IPS-NIHi7 (cell line): Measurements from ENCODE around the gene CPNE5.

Experiments
- DNase-seq: peaks from one replicate; pipeline ENCODE4 v3.0.0; 2012; ENCODE audit warnings: mixed read lengths; ENCODE audit errors: extremely low spot score

The CPNE5 gene

DNA sequence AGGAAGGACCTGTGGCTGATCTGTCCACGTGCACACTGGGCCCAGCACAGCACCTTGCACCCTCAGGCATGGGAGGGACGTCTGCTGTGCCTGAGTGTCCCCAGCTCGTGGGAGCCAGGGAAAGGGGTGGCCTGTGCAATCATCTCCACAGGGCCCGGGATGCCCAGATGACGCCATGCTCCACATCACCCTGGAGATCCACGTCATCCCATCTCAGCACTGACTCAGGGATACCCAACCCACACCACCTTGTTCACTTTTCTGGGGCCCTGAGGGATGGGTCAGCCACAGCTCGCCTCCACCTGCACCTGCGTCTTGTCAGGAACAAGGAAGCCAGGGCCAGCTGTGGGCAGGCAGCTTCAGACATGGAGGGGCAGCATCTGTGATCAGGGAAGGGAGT, 93.4 kb downstream of the CPNE5 start:
- DNase-seq = no peak

DNA sequence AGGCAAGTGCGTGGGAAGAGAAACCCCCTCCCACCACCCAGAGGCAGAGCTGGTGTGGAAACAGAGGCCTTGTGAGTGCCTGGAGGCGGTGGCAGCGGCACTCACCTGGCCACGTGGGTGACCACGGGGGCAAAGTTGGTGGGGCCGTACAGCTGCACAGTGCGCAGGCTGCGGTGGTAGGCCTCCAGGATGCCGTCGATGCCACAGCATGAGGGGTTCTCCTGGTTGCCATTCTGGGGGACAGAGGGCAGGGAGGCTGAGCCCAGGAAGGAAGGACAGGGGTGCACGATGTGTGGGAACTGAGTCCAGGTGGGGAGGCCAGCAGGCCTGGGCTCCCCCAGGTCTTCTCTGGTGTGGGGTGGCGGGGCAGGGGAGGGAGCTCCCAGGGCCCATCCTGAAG, 94.0 kb downstream of the CPNE5 start:
- DNase-seq = no peak

DNA sequence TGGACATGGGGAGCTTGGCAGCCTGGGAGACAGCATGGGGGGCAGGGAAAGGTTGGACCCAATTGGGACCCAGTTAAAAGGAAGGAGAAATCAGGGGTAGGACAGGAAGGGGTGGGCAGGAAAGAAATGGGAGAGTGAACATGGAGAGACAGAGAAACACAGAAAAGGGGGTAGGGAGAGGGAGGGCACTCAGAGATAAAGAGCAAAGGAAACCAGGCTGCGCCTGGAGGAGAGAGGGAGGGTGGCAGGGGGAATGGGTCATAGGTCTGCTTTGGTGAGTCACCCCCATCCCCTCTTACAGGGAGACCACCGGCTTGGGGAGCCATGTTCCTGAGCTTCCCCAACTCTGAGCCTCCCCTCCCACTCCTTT, 95.0 kb downstream of the CPNE5 start:
- DNase-seq = no peak

DNA sequence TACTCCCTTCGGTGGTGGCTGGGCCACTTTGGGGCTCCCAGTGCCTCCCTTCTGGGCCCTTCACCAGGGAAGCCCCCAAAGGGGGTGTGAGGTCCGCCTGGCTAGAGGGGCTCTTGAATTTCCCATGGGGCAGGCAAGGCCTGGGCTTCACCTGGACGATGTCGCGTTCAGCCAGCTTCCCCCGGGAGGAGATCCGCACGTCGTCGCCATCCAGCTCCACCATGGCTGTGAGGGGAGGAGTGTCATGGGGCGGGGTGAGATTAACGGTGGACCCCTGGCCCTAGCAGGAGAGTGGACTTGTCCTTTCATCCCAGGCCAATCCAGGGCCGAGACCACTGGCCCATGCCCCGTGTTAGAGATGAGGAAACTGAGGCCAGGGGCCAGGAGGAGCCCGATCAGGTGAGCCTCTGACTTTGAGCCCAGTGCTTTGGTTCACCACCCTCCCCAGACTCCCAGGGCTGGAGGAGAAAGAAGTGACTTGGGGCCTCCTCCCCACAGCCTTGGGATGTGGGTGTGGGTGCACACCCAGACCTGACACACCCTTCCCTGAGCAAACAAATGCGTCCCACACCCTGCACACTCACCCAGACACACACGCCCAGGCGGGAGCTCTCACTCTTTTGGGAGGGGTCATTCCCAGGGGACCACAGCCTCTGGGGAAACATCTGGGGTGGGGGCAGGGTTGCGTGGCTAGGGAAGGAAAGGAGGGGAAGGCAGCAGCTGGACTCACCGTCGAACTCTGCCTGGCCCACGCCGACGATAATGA, 95.5 kb downstream of the CPNE5 start:
- no peak for DNase-seq

DNA sequence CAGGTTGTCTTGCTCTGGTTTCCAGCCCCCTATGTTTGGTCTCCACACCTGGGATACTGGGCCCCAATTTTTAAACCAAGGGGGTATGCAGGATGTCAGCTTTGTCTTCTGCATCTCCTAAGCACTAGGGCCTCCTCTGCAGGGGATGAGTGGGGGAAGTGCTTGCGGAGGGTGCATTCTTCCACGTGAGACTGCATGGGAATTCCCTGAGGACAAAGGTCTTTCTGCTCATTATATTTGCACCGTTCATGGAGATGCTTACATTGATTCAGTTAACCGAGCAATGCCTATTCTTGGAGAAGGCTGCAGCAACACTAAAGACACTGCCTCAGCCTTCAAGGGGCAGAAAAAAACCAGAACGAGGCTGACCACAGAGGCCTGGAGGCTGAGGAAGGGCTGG, 96.2 kb downstream of the CPNE5 start:
- no peak for DNase-seq

DNA sequence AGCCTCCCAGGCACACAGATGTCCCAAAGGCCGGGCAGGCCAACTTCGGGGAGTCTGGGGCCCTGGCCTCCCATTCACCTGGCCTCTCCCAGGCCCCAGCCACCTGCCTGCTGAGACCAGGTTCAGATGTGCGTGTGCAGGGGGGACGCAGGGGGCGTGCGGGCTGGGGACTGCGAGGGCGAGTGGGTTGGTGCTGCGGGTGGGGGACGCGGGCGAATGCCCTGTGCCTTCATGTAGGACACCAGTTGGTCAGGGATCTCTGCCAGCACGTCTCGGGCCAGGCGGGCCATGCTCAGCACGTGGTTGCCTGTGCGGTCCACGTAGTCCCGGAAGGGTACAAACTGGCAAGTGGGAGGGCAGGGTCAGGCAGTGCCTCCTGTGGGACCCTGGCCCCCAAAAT, 97.1 kb downstream of the CPNE5 start:
- no peak for DNase-seq

DNA sequence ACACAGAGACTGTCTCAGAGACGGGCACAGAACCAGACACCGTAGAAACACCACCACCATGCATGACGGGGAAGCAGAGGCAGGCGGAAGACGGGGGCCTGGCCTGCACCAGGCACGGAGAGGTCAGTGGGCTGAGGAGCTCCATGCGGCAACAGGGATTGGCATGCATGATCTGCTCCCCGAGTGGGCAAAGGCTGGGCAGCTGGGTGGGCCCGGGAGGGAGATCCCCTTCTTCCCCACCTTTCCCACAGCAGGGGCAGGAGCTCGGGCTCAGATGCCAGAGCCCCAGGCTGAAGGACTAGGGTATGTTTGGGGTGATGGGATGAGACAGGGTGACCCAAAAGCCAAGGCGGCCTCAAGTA, 98.4 kb downstream of the CPNE5 start:
- DNase-seq = no peak

DNA sequence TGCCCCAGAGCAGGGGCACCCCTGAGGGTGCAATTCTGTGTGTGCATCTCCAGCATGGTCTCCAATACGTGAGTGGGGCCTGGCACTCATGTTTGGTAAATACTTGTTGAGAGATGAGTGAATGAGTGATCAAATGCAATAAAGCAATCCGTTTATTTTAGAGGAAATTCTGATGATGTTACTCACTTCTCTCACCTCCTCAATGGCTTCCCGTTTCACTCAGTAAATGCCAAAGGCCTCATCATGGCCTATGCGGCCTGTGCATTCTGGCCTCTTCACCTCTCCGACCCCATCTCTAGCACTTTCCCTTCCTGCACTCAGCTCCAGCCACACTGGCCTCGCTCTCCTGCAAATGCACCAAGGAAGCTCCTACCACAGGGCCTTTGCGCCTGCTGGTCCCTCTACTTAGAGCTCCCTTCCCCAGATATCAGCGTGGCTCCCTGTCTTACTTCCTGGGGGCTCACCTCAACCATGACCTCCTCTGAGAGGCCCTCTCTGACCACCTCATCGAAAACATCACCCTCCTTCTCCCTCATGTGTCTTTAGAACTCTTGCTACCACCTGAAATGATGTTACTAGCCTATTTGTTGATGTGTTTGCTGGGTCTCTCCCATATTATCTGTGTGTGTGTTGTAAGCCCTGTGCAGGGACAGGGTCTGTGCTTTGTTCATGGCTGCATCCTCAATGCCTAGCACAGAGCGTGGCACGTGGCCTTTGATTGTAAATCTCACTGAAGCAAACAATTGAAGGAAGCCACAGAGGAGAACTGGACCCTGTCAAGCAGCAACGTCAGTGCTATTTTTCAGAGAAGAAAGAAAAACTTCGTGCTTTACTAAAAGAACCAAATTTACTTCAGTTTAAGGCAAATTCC, 99.1 kb downstream of the CPNE5 start:
- no peak for DNase-seq

DNA sequence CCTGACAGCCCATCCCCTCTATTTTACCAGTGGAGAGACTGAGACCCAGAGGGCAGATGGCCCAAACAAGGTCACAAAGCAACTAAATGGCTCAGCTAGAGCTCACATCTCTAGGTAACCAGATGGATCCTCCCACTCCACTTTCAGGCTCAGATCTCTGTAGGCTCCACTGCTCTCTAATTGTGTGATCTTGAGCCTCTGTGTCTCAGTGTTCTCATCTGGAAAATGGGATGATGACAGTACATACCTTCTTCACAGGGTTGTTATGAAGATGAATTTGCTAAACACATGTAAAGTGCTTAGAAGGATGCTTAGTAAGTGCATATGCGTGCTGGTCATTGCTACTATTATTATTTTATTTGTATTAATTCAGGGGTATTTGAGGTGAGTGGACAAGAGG, 101.1 kb downstream of the CPNE5 start:
- DNase-seq = no peak

DNA sequence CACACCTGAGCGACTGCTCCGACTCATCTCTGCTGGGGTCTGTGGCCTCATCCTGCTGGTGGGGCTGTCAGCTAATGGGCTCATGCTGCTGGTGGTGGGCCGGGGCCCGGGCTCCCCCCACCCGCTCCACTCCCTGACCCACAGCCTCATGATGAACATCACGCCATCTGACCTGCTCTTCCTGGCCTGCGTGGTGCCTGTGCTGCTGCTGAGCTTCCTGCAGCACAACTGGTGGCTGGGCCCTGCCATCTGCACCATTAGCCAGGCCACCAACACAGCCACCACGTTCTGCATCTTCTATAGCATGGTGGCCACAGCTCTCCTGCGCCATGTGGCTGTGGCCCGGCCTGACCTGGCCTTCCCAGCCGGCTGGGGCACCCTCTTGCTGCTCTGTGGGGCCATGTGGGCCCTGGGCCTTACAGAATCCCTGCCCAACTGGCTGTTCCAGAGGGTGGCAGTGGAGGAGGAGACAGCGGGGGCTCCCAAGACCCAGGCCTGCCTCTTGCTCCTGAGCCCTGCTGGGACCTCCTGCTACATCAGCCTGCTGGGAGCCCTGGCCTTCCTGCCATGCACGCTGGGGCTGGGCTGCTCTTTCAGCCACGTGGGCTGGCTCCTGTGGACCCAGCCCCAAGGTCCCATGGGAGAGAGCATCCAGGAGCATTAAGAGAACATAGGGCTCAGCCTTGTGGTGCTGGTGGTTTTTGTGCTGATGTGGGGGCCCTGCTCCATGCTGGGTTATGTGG, 102.0 kb downstream of the CPNE5 start:
- no peak for DNase-seq

DNA sequence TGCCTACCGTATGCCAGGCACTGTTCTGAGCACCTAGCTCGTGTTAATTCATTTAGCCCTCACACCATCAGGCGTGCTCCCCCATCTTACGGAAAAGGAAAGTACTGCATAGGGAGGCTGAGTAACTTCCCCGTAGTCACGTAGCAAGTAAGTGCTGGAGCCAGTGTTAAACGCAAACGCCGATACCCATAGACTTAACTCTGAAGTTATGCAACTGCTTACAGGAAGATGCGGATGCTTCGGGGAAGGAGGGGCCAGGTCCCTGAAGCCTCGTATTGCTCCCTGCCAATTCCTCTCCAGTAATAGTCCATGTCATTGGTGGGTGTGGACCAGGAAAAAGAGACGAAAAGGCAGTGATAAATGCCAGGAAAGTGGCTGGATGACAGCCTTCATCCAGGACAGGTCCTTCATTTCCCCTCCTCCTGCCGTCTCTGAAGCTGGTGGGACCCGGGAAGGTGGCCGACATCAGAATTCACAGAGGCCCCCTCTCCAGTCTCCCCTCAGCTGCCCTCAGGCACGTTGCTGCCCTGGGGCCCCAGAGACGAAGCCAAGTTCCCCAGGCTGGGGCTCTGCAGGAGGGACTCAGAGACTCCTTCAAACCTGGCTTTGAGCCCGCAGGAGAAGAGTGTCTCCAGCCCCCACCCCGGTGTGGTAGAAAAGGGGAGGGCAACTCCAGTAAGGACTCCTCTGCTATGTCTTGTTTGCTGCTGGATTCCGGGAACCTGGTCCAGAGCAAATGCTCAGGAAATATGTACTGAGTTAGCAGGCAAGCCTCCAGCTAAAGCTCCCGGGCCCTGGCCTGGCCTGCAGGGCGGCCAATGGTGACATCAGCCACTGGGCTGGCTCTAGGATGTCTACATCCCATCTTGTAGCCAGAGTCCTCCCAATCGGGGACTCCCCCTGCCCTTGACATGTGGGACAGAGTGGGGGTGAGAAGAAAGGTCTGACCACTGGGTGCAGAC, 103.9 kb downstream of the CPNE5 start:
- no peak for DNase-seq

DNA sequence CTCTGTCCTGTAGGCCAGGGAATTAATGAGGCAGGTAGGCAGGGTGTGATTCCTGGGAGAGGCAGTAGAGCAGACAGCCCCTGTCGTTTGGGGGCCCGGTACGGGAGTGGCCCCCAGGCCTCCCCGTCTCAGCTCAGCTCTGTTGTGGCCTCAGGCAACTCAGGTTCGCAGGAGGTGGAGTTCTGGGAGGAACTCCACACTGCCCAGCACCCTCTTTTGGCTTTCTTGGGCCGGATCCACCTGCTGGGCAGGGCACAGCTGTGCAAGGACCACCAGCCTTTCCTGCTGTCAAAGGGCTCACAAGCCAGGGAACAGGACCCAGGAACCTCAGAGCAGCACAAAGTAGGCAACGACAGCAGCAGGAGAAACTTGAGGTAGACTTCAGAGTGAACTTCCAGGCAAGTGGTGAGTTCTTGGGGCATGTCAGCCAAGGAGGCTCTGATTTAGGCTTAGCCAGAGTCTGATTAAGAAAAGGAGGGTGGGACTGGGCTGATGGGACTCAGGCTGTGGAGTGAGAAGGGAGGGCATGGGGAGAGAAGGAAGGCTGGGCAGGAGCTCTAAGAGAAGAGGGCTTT, 104.7 kb downstream of the CPNE5 start:
- no peak for DNase-seq

DNA sequence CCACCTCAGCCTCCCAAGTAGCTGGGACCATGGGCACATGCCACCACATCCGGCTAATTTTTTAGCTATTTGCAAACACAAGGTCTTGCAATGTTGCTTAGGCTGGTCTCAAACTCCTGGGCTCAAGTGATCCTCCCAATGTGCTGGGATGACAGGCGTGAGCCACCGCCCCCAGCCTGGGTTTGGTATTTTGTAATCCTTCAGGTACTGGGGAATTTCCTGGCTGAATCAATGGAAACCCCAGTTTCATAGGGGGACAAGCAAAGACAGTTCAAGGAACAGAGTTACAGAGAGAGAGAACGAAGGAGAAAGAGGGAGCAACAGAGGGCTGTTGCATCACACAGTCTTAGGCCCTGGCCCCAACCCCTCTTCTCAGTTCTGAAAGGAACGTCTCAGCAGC, 105.9 kb downstream of the CPNE5 start:
- no peak for DNase-seq

DNA sequence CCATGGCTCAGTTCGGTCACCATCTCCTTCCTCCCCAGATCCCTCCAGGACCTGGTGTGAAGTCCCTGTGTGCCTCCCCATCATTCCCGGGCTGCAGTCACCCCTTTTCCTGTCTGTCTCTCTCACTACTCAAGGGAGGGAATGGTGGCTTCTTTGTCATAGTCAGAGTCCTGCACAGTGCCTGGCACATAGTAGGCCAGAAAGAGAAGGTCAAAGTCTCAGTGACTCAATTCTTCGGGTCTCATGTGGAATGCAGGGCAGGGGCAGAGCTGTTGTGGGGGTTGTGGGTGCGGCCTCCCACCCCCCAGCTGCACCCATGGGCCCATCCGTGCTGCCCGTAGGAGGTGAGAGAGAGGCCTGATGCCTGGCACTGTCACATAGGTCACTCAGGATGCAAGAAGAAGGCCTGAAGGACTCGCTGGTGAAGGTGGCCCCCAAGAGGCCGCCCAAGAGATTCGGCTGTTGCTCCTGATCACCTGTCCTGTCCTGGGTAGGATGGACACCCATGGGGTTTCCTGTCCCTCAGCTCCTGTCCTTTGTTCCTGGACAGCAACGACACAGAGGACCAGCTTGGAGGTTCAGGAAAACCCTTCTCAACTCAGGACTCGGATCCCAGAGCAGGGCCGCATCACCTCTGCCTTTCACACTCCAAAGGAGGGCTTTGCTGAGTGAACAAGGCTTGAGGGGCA, 107.5 kb downstream of the CPNE5 start:
- no peak for DNase-seq

DNA sequence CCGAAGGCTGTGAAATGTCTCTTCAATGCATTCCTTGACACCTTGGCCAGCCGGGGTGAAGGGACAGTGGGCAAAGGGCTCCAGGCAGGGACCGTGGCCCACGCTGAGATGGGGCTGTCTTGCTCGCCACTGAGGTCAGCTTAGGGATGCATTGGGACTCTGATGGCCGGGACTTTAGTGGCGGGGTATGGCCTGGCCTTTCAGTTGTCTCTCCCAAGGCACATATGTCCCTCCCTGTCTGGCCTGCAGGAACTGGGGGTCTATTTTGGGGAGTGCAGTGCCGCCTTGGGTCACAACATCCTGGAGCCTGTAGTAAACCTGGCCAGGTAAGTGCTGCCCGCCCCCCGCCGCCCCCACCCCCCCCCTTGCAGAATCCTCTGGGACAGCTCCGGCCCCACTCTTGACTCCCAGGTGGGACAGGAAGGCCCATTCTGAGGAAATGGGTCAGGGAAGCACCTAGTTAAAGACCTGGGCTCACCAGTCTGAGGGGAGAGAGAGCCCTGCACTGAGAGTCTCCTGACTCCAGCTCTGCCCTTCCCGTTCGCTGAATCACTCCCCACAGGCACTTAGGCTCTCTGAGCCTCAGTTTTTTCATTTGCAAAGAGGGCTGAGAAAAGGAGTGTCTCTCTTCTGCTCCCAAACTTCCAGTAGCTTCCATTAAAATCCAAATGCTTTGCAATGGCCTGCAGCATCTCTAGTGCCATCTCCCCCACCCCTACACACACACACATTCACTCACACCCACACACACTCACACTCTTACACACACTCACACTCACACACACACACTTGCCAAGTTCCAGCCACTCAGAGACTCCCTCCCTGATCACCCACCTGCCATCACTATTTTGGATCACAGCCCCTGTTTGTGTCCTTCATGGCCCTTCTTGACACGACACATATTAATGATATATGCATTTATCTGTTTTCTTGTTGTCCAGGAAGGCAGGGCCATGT, 108.5 kb downstream of the CPNE5 start:
- no peak for DNase-seq

DNA sequence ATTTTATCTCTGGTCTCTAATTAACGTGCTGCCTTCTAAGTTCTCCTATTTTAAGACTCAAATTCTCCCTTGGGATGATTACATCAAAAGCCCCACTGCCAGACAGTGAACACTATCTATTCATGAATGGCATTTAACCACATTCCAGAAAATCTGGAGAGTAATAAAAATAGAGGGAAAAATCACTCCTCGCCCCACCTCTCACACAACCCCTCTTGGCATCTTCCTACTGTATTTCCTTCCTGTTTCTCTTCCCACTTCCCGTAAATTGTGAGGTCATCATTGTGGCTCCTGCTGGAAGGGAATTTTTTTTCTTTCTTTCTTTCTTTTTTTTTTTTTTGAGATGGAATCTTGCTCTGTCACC, 110.1 kb downstream of the CPNE5 start:
- DNase-seq = no peak

DNA sequence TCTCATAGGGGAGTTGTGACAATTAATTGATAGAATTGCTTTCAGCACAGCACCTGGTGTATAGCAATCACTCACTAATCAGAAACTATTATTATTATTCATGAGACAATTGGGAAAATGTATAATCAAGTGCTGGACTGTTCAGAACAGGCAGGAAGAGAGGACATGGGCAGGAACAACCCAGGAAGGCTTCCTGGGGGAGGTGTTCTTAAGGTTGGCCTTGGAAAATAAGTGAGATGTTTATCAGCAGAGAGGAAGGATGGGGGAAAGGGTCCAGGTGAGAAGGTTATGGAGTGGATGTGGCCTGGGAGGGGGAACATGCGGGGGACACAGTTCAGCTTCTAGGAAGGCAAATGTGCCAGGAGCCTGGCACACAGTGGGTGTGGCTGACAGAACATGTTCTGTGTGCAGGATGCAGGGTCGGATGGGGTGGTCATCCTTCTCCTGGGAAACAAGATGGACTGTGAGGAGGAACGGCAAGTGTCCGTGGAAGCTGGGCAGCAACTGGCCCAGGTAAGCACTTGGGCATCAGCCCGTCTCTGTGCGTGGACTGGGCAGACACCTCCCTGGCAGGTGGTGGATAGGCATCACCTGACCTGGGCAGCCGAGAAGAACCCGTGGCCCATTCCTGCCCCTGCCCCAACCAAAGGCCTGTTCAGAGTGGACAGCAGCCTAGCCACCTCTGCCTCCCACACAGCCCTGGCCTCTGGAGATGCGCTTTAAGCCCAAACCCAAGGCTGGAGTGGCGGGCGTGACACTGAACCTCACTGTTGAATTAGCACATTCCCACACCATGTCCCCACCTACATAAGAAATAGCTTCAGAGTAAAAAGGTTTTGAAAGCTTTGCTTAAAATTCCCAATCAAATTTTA, 110.7 kb downstream of the CPNE5 start:
- no peak for DNase-seq

DNA sequence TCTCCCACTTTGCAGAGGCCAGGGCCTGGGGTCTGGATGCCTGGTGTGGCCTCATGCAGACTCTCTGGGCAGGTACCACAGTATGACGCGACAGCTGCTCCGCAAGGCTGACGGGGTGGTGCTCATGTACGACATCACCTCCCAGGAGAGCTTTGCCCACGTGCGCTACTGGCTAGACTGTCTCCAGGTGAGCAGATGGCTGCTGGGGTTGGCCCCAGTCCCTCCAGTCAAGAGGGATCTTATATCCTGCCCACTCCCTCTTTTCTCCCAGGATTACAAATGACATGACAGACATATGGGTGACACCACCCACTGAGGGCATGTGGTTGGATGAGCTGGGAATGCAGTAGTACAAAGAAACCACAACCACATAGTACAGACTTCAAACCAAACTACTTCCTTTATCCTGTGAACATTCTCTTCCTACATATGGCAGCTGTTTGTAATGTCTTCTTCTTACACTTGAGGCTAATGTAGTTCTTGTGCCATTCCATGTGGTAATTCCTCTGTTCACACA, 111.7 kb downstream of the CPNE5 start:
- DNase-seq = no peak
